Fibroblast of gingiva (primary cell): Measurements from ENCODE around the gene KLRK1.
"Not testable (repeated sequence)": the region's sequence is repeated elsewhere in the genome, so short reads cannot be mapped to it uniquely, and the experiment has no call there.

Experiments used
- DNase-seq: peaks from one replicate; pipeline ENCODE4 v3.0.0-alpha.2; 2011; ENCODE audit warnings: low read depth

The KLRK1 gene

GRCh38 chr12:10388624-10389413 lies 1.0 kb downstream of the KLRK1 start:
- DNase-seq: no peak

DNA sequence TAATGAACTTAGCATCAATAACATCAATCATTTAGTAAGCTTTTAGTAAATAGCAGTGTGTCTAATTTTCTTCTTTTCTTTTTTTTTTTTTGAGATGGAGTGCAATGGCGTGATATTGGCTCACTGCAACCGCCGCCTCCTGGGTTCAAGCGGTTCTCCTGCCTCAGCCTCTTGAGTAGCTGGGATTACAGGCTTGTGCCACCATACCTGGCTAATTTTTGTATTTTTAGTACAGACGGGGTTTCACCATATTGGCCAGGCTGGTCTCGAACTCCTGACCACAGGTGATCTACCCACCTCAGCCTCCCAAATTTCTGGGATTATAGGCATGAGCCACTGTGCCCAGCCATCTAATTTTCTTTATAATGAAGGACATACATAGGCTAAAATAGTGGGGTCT lies 2.3 kb downstream of the KLRK1 start:
- not testable (repeated sequence) for DNase-seq

- no peak for DNase-seq
Observed at GRCh38 chr12:10386857-10387256, 3.0 kb downstream of the KLRK1 start.

DNA sequence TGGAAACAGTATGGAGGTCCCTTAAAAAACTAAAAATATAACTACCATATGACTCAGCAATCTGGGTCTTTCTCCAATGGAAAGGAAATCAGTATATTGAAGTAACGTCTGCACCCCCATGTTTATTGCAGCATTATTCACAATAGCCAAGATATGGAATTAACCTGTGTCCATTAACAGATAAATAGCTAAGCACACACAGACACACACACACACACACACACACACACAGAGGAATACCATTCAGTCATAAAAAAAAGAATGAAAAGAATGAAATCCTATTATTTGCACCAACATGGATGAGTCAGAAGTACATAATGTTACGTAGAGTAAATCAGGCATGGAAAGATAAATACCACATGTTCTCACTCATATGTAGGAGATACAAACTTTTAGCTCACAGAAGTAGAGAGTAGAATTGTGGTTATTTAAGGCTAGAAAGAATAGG lies 4.7 kb downstream of the KLRK1 start:
- DNase-seq: peak; percentile 92

GRCh38 chr12:10384191-10384590 lies 5.7 kb downstream of the KLRK1 start:
- DNase-seq: no peak

GRCh38 chr12:10381928-10382628 lies 7.8 kb downstream of the KLRK1 start:
- DNase-seq: no peak

DNA sequence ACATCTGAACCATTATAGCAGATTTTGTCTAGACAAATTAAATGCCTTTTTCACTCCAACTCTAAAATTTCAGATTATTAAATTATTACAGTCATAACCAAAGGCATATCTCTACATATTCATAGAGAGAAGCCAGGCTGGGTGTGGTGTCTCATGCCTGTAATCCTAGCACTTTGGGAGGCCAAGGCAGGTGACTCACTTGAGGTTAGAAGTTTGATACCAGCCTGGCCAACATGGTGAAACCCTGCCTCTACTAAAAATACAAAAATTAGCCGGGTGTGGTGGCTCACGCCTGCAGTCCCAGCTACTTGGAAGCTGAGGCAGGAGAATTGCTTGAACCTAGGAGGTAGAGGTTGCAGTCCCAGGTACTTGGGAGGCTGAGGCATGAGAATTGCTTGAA lies 11.1 kb downstream of the KLRK1 start:
- DNase-seq: not testable (repeated sequence)

GRCh38 chr12:10374624-10375018 lies 15.2 kb downstream of the KLRK1 start:
- no peak for DNase-seq

- no peak for DNase-seq
Observed at GRCh38 chr12:10372559-10372958, 17.3 kb downstream of the KLRK1 start.

- not testable (repeated sequence) for DNase-seq
Observed at GRCh38 chr12:10371893-10372535, 17.8 kb downstream of the KLRK1 start.

DNA sequence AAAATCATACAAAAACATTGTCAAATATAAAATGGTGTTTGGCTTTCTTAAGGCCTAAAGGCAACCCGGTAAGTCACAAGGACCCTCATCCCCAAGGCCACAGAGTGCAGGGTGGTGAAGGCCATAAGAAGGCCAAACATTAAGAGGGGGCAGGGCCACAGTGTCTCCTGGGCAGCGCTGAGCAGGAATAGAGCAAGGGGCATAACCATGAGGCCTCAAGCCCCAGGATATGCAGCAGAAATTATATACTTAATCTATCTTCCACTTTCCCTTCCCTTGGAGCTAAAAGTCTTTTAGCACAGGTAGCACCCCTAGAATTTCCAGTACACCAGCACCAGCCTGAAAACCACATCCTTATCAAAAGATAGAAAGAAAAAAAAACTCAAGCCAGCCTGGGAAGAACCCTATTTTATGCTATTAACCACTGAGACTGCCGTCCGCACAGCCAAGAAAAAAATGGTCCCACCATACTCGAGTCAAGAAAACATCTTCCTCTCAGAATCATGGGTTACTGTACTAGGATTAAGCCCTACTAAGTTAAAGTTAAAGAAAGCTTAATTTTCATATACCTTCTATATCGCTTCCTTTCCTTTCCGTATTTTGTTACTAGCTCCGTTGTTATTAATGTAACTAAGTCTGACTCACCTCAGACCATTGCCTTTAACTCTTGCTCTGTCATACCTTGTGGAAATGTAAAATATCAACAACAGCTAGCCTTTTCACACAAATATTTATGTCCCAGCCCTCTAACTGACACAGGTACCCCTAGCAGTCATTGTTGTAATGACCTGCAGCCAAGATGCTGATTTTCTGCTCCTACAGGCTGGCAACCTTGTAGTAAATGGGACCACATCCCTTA lies 20.1 kb downstream of the KLRK1 start:
- no peak for DNase-seq

DNA sequence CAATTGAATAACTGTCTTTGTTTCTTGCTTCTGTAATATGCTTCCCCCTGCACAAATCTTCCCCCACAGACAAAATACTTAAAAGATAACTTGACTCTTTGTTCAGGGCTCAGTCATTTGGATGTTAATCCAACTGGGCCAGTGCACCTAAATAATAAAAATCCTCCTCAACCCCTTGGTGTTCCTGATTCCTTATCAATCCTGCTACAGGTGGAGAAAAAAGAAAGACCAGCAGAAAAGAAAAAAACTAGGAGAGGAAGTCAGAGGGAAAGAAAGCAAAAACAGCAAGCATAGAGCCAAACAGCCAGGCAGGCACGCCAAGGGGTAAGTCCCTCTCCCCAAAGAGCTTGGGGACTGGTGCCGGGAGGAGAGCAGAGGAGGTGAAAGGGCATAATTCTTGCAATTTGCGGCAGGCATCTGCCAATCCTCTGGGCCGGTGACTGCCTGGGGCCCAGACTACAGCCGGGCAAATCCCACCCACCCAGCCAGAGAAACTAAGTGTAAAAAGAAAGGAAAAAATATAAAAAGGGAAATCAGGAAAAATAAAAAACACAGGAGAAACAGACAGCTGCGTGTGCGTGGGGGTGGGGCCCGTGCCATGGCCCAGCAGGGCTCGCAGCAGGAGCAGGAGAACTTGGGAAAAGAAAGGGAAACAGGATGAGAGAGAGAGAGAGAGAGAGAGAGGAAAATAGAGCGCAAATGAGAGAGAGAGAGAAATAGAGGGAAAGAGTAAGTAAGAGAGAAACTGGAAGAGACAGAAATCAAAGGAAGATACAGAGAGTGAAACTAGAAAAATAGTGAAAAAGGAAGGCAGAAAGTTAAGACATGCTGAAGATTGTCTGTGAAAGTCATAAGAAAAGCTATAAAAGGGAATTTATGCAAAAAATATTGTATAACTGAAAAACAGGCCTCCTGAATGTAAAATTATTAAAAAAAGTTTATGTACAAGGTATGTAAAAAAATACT lies 21.4 kb downstream of the KLRK1 start:
- DNase-seq: no peak

- DNase-seq: not testable (repeated sequence)
Observed at GRCh38 chr12:10367714-10368113, 22.1 kb downstream of the KLRK1 start.

DNA sequence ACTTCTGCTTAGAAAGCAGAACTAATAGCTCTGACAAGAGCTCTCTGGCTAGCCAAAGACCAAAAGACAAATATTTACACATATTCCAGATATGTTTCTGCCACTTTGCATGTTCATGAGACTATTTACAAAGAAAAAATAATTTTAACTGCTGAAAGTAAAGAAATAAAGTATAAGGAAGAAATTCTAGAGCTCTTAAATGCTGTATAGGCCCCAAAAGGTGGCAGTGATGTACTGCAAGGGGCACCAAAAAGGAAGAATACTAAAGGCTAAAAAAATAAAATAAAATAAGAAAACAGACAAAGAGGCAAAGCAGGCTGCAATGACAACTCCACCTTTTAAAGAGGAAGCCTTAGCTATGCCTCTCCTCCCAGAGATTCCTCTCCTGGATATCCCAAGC lies 23.0 kb downstream of the KLRK1 start:
- DNase-seq: peak; percentile 73

DNA sequence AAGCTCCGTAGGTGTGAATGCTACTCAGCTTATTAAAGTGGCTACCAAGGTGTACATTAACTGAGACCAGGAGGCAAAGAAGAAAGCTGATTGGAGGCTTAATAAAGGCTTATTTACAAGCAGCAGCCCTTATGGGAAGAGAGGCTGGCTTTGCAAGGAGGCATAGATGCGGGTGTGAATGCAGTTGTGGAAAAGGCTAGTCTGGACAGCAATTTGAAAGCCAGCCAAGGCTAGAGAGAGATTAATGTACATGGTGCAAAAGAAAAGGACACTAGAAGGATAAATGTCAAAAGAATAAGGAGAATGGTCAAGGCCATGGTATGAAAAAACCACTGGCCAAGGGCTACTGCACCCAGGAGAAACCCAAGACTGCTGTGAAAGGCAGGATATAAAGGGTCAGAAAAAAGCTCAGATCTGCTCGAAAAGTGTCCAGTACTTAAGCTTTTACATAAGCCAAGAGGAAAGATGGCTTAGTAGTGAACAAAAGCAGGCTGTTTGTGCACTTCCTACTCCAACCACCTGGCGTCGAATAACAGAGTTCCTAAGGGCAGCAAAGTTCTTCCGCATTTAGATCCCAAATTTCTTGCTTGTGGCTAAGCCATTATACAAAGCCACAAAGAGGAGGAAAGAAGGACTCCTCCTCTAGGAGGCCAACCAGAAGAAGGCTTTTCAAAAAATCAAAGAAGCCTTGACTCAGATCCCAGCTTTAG lies 24.0 kb downstream of the KLRK1 start:
- peak; percentile 7 for DNase-seq

DNA sequence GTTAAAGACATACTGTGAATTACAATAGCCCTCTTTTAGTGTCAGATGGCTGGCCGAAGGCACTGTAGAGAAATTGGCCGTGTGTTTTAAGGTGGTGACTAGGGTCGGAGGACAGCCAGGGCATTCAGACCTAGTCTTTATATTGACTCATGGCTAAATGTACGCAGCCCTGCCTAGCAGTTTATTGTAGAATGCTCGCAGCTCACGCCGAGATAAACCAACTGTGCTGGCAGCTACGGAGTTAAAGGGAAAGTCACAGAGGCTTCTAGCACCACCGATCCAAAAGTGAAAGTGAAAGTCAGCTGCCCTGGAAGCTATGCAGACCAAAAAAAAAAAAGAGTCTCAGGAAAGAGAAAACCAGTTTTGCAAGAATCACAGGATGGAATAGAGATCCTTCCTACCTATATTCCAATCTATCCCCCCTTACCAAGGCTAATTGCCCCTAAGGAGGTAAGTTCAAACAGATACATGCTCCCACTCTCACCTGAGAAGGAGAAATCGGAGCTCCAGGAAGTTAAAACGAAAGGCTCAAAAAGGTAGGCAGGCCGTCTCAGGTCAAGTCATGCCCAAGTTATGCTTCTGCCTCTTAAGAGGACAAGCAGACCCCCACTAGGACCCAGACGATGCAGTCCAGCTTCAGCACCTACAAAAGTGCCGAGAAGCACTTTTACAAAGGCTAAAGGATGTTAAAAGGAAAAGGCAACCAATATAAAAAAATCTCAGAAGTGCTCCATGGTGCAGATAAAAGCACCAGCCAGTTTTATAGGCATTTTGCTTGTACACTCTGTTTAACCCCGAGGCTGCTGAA lies 24.8 kb downstream of the KLRK1 start:
- DNase-seq: peak; percentile 75

DNA sequence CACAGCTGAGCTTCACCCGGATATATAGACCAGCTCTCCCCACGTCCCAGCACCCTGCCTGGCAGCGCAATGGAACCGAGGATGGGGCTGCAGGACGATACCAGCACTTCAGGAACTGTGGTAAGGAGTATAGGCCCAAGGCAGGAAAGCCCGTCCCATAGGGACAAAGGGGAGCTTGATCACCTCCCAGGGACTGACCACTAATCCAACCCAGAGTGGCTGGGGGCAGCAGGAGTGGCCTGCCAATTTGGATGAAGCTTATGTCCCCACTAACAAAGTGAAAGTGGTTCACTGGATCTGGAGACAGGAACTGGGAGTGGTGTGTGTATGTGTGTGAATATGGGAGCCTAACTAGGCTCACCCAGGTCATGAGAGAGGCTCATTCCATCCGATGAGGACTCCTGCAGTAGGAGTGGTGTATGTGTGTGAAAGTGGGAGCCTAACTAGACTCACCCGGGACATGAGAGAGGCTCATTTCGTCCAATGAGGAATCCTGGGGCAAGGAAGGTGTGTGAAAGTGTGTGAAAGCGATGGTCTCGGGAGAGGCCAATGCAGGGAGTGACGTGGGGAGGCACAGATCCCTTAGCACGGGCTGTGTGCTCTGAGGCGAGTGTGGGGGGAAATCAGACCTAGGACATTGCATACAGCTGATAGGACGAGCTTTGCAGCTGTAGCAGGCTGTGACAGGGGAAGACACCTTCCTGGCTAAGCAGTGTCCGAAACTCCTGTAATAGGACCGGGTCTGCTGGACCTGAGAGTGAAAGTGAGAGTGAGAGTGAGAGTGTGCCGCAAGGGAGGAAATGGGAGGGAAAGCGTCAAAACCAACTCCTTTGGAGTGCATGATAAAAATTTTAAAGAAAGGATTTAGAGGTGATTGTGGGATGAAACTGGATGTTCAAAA lies 25.7 kb downstream of the KLRK1 start:
- peak; percentile 42 for DNase-seq

GRCh38 chr12:10363658-10363913 lies 26.3 kb downstream of the KLRK1 start:
- no peak for DNase-seq
